Measurements from ENCODE around the gene PDE1A. TPM values are rescaled to one million over a fixed set of nuclear protein-coding genes. Genes with fewer than 3 reads are reported as not detected.

Gene PDE1A
- total and polyA plus RNA-seq, 7 donors: 0.92 to 4.2 (median 1.8) TPM

GRCh38 chr2:182242609-182243008 is 184.2 kb downstream of the PDE1A start:
- no peak overlapping the region for H3K27ac ChIP-seq
- 44 to 57% (median 52%) methylated on average over 4 to 5 of the region's 5 CpGs for WGBS, 3 donors
- ATAC-seq (no peak), DNase-seq (no peak)
- no peak overlapping the region for H3K4me3 ChIP-seq
- intact Hi-C loops (cut with DNase I): no loop called here
- no peaks in the 10 kb centered on the region for H3K27me3 ChIP-seq (ENCODE audit: insufficient read depth in 3 of 3, low read length in 2 of 3)
- no peaks in the 10 kb centered on the region for H3K4me1 ChIP-seq
- no peaks in the 10 kb centered on the region for H3K36me3 ChIP-seq (ENCODE audit: insufficient read depth in 1 of 2, low read depth in 1 of 2)
- no peak for TF ChIP-seq CTCF (IDR thresholded peaks at IDR 0.05)
- no peaks in the 10 kb centered on the region for H3K9me3 ChIP-seq

DNA sequence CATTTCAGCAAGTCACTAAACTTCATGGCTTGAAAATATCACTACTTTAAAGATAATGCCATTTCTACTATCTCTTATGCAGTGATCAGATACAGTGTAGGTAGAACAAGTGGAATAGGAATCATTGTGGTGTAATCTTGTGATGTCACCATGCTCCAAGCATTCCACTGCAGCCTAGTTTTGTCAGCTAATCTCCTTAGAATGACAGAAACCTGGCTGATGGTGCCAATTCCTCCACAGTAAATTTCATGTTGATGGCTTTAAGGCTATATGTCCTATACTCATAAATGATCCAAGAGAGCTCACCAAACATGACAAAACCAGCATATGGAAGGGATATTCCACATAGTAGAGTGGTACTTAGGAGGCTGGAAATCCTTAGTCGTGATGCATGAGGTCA is 184.9 kb downstream of the PDE1A start:
- no peaks in the 10 kb centered on the region for H3K9me3 ChIP-seq
- no peaks in the 10 kb centered on the region for H3K36me3 ChIP-seq (ENCODE audit: insufficient read depth in 1 of 2, low read depth in 1 of 2)
- DNase-seq (no peak), ATAC-seq (no peak)
- WGBS, 3 donors: 62 to 76% (median 68%) methylated on average over 1 of the region's 1 CpG
- H3K4me3 ChIP-seq: no peak overlapping the region
- no peak overlapping the region for H3K27ac ChIP-seq
- no peaks in the 10 kb centered on the region for H3K4me1 ChIP-seq
- no peak for TF ChIP-seq CTCF (IDR thresholded peaks at IDR 0.05)
- no peaks in the 10 kb centered on the region for H3K27me3 ChIP-seq (ENCODE audit: insufficient read depth in 3 of 3, low read length in 2 of 3)
- intact Hi-C loops (cut with DNase I): no loop called here

GRCh38 chr2:182240862-182241371 is 185.9 kb downstream of the PDE1A start:
- intact Hi-C loops (cut with DNase I): no loop called here

GRCh38 chr2:182230561-182230960 is 196.3 kb downstream of the PDE1A start:
- ATAC-seq: no peak
- no peak overlapping the region for H3K27ac ChIP-seq
- H3K4me3 ChIP-seq: no peak overlapping the region
- intact Hi-C loops (cut with DNase I): no loop called here
- DNase-seq: no peak
- H3K9me3 ChIP-seq: no peaks in the 10 kb centered on the region
- no peaks in the 10 kb centered on the region for H3K4me1 ChIP-seq
- no peaks in the 10 kb centered on the region for H3K36me3 ChIP-seq (ENCODE audit: insufficient read depth in 1 of 2, low read depth in 1 of 2)
- no peak for TF ChIP-seq CTCF (IDR thresholded peaks at IDR 0.05)
- no peaks in the 10 kb centered on the region for H3K27me3 ChIP-seq (ENCODE audit: insufficient read depth in 3 of 3, low read length in 2 of 3)

More at GRCh38 chr2:182240862-182241371, 185.9 kb downstream of the PDE1A start:
- H3K9me3 ChIP-seq: no peaks in the 10 kb centered on the region
- 40 to 54% (median 51%) methylated on average over 5 of the region's 5 CpGs for WGBS, 3 donors
- H3K4me1 ChIP-seq: no peaks in the 10 kb centered on the region
- no peak for TF ChIP-seq CTCF (IDR thresholded peaks at IDR 0.05)
- no peaks in the 10 kb centered on the region for H3K27me3 ChIP-seq (ENCODE audit: insufficient read depth in 3 of 3, low read length in 2 of 3)
- ATAC-seq (no peak), DNase-seq (no peak)
- H3K27ac ChIP-seq: no peak overlapping the region
- no peaks in the 10 kb centered on the region for H3K36me3 ChIP-seq (ENCODE audit: insufficient read depth in 1 of 2, low read depth in 1 of 2)
- no peak overlapping the region for H3K4me3 ChIP-seq

DNA sequence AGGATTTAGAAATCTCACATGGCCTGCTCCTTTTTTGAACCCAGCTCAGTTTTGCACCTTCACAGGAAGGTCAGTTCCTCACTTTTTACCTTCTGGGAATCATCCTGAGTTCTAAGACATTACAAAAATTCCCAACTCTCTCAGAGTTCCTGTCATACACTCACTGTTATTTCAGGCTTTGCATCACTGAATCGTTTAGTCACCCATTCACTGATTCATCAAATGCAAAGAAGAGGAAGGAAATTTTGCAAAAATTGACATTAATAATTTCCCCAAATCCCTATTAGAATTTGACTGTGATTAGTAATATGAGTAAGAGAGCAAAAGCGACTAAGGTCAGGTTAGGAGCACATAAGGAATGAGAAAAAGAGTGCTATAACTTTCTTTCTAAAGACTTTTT is 197.5 kb downstream of the PDE1A start:
- H3K9me3 ChIP-seq: no peaks in the 10 kb centered on the region
- H3K36me3 ChIP-seq (ENCODE audit: insufficient read depth in 1 of 2, low read depth in 1 of 2): no peaks in the 10 kb centered on the region
- TF ChIP-seq CTCF (IDR thresholded peaks at IDR 0.05): no peak
- no peaks in the 10 kb centered on the region for H3K4me1 ChIP-seq
- H3K4me3 ChIP-seq: no peak overlapping the region
- no peak overlapping the region for H3K27ac ChIP-seq
- H3K27me3 ChIP-seq (ENCODE audit: insufficient read depth in 3 of 3, low read length in 2 of 3): no peaks in the 10 kb centered on the region
- ATAC-seq (no peak), DNase-seq (no peak)
- intact Hi-C loops (cut with DNase I): no loop called here
- WGBS, 3 donors: 70 to 78% (median 72%) methylated on average over 2 of the region's 2 CpGs
